HepG2 (cell line): ENCODE data around the gene MMP19. TPM values are rescaled to one million over a fixed set of nuclear protein-coding genes. Genes with fewer than 3 reads are reported as not detected.

Experiments
- CSRNP1 ChIP-seq: sonication (generic); formaldehyde crosslinking; IDR thresholded peaks from 2 replicates; pipeline ENCODE4 v1.8.1; 2023; ENCODE audit warnings: mild to moderate bottlenecking, missing genetic modification reagents
- DMAP1 ChIP-seq: IDR thresholded peaks from 2 replicates; pipeline ENCODE4 v1.6.1; 2016
- FOSL2 ChIP-seq: sonication (generic); formaldehyde crosslinking; IDR thresholded peaks from 2 replicates; pipeline ENCODE4 v1.4.0; 2020; ENCODE audit warnings: missing genetic modification reagents
- SAFB2 ChIP-seq: sonication (generic); formaldehyde crosslinking; IDR thresholded peaks from 2 replicates; pipeline ENCODE4 v1.5.1; 2020; ENCODE audit warnings: missing genetic modification reagents, low read depth, mild to moderate bottlenecking, borderline replicate concordance
- SAP130 ChIP-seq: IDR thresholded peaks from 2 replicates; pipeline ENCODE4 v1.6.1; 2016; ENCODE audit warnings: low read depth
- TCF7 ChIP-seq: sonication (generic); IDR thresholded peaks from 2 replicates; pipeline ENCODE4 v1.6.1; 2016; ENCODE audit warnings: antibody characterized with exemption, low read depth
- ZBTB21 ChIP-seq: sonication (generic); formaldehyde crosslinking; IDR thresholded peaks from 2 replicates; pipeline ENCODE4 v1.4.0; 2020; ENCODE audit warnings: missing genetic modification reagents
- ZNF329 ChIP-seq: sonication (generic); formaldehyde crosslinking; IDR thresholded peaks from 2 replicates; pipeline ENCODE4 v1.9.0; 2021; ENCODE audit warnings: low read depth, mild to moderate bottlenecking, missing genetic modification reagents
- ZNF468 ChIP-seq: sonication (generic); formaldehyde crosslinking; IDR thresholded peaks from 2 replicates; pipeline ENCODE4 v1.8.0; 2022; ENCODE audit warnings: mild to moderate bottlenecking, moderate library complexity, missing genetic modification reagents
- ZNF609 ChIP-seq: sonication (generic); formaldehyde crosslinking; IDR thresholded peaks from 2 replicates; pipeline ENCODE4 v1.4.0; 2020; ENCODE audit warnings: mild to moderate bottlenecking, missing genetic modification reagents, borderline replicate concordance
- ZNF646 ChIP-seq: sonication (generic); formaldehyde crosslinking; IDR thresholded peaks from 2 replicates; pipeline ENCODE4 v1.9.0; 2021; ENCODE audit warnings: mild to moderate bottlenecking, missing genetic modification reagents
- ZNF704 ChIP-seq: sonication (generic); formaldehyde crosslinking; IDR thresholded peaks from 2 replicates; pipeline ENCODE4 v1.8.1; 2023; ENCODE audit warnings: mild to moderate bottlenecking, inconsistent platforms, moderate library complexity, missing genetic modification reagents, borderline replicate concordance
- ZNF792 ChIP-seq: IDR thresholded peaks from 2 replicates; pipeline ENCODE4 v1.6.1; 2016
- ZSCAN25 ChIP-seq: sonication (generic); formaldehyde crosslinking; IDR thresholded peaks from 2 replicates; pipeline ENCODE4 v1.8.0; 2022; ENCODE audit warnings: mild to moderate bottlenecking, missing genetic modification reagents
- polyA plus RNA-seq, 8 experiments: library from polyadenylated mRNA; depleted of rRNA in 3 of 8; stranded (reverse) in 7 of 8; unstranded in 1 of 8; fragments of >200 nt; fragmentation: Illumina TruSeq in 4 of 8; extraction: Trizol in 4 of 8; gene quantifications; 2 replicates each; pipeline versions ENCODE4 v1.2.1 to v1.2.3, GENCODE V29; 2011 to 2016; ENCODE audit warnings: low read depth in 4 of 8, missing spikeins in 1 of 8, mixed read lengths in 1 of 8; ENCODE audit not compliant: insufficient read depth in 1 of 8
- total RNA-seq, 5 experiments: library from RNA; depleted of rRNA; stranded (reverse); fragments of >200 nt; fragmentation: Illumina TruSeq; extraction: Trizol; gene quantifications; 2 replicates each; pipeline ENCODE4 v1.2.3, GENCODE V29; 2016; ENCODE audit warnings: low read depth in 1 of 5

The MMP19 gene
- total and polyA plus RNA-seq, 2 of the 13 experiments (the other 11 are each of a cell fraction or from before 2014, with no cell fraction given) = 0.07 to 0.08 TPM

DNA sequence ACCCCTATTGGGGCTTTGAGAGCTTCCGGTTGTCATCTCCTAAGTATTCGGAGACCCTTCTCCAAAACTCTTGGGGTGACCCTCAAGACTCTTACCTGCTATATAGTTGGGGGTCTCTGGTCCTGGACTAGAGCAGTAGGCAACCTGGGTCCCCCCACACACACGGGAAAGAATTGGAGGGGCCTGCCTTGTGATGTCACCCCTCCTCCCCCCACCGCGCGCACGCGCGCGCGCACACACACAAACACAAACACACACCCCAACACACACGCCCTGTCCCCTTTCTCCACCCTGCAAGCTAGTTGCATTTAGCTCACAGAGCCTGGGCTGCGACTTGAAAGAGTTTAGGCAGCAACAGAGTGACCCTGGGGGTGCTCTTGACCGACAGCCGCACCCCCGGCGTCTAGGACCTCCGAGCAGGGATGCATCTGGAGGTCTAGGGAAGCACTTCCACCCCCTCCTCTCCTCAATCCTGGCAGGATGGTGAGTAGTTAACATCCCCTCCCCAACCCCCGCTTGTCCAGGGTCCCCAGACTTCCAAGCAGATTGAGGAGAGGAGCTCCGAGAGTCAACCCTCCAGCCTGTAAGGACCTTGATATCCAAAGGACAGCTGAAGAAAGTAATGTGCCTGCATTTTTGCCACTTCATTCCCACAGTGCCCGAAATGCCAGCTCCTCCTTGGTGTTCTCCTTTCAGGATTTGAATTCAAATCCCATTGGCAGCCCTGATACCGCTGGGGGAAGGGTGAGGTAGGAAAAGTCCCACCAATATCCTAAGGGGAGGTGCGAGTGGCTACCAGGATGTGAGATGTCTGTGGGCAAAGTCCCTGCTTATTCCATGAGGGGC is 11.9 kb downstream of the MMP19 start (continued):
- peak; percentile 93 for TF ChIP-seq ZNF646 (CRISPR knock-in tag)
- peak; percentile 71 for TF ChIP-seq SAP130 (CRISPR knock-in tag)
- no peak for TF ChIP-seq ZNF468 (CRISPR knock-in tag)
- TF ChIP-seq SAFB2 (CRISPR knock-in tag) = no peak
- TF ChIP-seq ZNF329 (CRISPR knock-in tag) = no peak
- 0 out of 2 replicates have a peak, but pooled peaks have one; percentile 4 for TF ChIP-seq ZNF609 (CRISPR knock-in tag)
- TF ChIP-seq TCF7 = no peak
- TF ChIP-seq CSRNP1 (CRISPR knock-in tag) = no peak
- TF ChIP-seq ZSCAN25 (CRISPR knock-in tag) = no peak
- no peak for TF ChIP-seq ZNF704 (CRISPR knock-in tag)
- peak; percentile 62 for TF ChIP-seq ZBTB21 (CRISPR knock-in tag)
- TF ChIP-seq DMAP1 = peak; percentile 10; the same call in 1 of the 2 replicates
- peak; percentile 22; the same call in 1 of the 2 replicates for TF ChIP-seq FOSL2 (CRISPR knock-in tag)
- 0 out of 2 replicates have a peak, but pooled peaks have one; percentile 17 for TF ChIP-seq ZNF792 (CRISPR knock-in tag)
